Activated B cell treated with CpG ODN at 0.5 μM for 24 hours (primary cell): ENCODE data around the gene EPN3. TPM values are rescaled to one million over a fixed set of nuclear protein-coding genes. Genes with fewer than 3 reads are reported as not detected.

Experiments used
- ATAC-seq: fragments of 200-7000 bp; cut with Tn5 transposase; one replicate; pipeline ENCODE4 v1.10.0; 2021; ENCODE audit warnings: low read depth, mild to moderate bottlenecking, moderate library complexity
- CTCF ChIA-PET: fragments of 350-600 bp; sonication (Branson Sonifier 250); formaldehyde crosslinking; loops from one replicate; lab custom pipeline; 2021; ENCODE audit warnings: antibody characterized with exemption; lab: Charles Lee
- POLR2A ChIA-PET: fragments of 350-600 bp; sonication (Branson Sonifier 250); formaldehyde crosslinking; loops from one replicate; lab custom pipeline; 2021; ENCODE audit warnings: antibody characterized with exemption; lab: Charles Lee
- DNase-seq: peaks from one replicate; pipeline ENCODE4 v3.0.0; 2022
- H3K27ac Mint-ChIP-seq: one replicate; pipeline ENCODE4 v1.8.0; 2020; ENCODE audit warnings: mixed read lengths
- H3K27me3 Mint-ChIP-seq: one replicate; pipeline ENCODE4 v1.8.0; 2021; ENCODE audit warnings: mixed read lengths
- H3K36me3 Mint-ChIP-seq: one replicate; pipeline ENCODE4 v1.8.0; 2021; ENCODE audit warnings: low read depth, mixed read lengths
- H3K4me1 Mint-ChIP-seq: one replicate; pipeline ENCODE4 v1.8.0; 2021; ENCODE audit warnings: mixed read lengths
- H3K4me3 Mint-ChIP-seq: one replicate; pipeline ENCODE4 v1.8.0; 2020; ENCODE audit warnings: mild to moderate bottlenecking, mixed read lengths
- H3K9me3 Mint-ChIP-seq: one replicate; pipeline ENCODE4 v1.8.0; 2020; ENCODE audit warnings: mixed read lengths
- intact Hi-C: fragments of 100-400 bp; cut with micrococcal nuclease; formaldehyde crosslinking; loops from one replicate; pipeline ENCODE4 v1.15.1; 2024
- total RNA-seq: library from RNA; stranded (reverse); gene quantifications from 2 replicates; pipeline ENCODE4 v1.2.3, GENCODE V29; 2022
- TF ChIP-seq, protein P1 (sequence below): fragments of 200-600 bp; IDR thresholded peaks from one replicate; pipeline ENCODE4 v1.8.0; 2022; ENCODE audit warnings: antibody characterized with exemption, mild to moderate bottlenecking

The EPN3 gene
- total RNA-seq, 1 donor from 2014 or later = not detected

DNA sequence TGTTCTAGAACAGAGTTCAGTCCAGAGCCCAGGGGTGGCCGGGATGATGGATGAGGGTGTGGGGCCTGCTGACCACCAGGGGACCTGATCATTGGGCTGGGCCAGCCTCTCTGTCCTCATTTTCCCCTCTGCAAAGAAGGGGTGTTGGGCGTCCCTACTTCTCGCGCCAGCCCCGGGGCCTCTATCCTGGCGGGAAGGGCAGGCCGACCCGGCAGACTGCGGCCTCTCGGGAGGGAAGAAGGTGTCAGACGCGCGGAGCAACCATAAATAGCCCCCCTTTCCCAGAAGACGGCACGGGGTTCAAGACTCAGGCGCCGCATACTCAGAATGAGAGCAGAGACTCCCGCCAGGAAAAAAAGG, 26.0 kb downstream of the EPN3 start:
- Mint-ChIP-seq H3K27ac (no peak overlapping the region), H3K9me3 (no peaks in the 10 kb centered on the region), H3K36me3 (peaks cover 12% of the 10 kb centered on the region), H3K4me3 (peak overlapping the region; percentile 84), H3K27me3 (peaks cover 21% of the 10 kb centered on the region), H3K4me1 (peaks cover 26% of the 10 kb centered on the region)
- TF ChIP-seq, protein P1, sequence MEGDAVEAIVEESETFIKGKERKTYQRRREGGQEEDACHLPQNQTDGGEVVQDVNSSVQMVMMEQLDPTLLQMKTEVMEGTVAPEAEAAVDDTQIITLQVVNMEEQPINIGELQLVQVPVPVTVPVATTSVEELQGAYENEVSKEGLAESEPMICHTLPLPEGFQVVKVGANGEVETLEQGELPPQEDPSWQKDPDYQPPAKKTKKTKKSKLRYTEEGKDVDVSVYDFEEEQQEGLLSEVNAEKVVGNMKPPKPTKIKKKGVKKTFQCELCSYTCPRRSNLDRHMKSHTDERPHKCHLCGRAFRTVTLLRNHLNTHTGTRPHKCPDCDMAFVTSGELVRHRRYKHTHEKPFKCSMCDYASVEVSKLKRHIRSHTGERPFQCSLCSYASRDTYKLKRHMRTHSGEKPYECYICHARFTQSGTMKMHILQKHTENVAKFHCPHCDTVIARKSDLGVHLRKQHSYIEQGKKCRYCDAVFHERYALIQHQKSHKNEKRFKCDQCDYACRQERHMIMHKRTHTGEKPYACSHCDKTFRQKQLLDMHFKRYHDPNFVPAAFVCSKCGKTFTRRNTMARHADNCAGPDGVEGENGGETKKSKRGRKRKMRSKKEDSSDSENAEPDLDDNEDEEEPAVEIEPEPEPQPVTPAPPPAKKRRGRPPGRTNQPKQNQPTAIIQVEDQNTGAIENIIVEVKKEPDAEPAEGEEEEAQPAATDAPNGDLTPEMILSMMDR = no peak
- intact Hi-C loops = no loop called here
- ChIA-PET CTCF (no interaction called here), POLR2A (no interaction called here)
- DNase-seq (no peak), ATAC-seq (no peak)

DNA sequence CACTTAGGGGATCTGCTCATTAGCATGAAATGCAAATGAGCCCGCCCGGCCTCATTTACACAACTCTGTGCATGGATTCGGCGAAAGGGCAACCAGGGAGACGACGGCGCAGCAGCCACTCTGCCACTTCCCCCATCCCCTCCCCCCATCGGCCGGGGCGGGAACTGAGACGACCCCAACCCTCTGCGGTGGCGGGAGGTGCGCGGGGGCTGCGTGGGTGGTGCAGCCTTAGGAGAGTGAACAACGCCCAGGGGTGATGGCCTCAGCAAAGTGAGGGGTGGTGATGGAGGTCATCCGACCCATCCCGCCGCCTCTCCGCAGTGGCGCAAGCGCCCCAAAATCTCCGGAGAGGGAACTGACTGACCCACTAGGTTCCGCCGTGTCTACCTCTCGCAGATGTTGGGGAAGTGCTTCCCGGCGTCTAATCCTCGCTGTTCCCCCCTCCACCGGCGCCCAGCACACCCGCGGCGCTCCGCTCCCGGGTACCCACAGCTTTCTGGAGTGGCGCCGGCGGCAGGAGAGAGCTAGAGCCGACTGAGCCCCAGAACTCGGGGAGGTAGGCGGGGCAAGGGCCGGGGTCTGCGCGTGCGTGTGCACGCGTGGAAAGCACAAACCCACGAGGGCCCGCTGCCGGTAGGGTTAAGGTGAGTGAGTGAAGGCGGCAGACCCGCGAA, 26.5 kb downstream of the EPN3 start:
- Mint-ChIP-seq H3K9me3 (no peaks in the 10 kb centered on the region), H3K4me1 (peaks cover 26% of the 10 kb centered on the region), H3K4me3 (peak overlapping the region; percentile 84), H3K36me3 (peaks cover 12% of the 10 kb centered on the region), H3K27ac (no peak overlapping the region), H3K27me3 (peaks cover 26% of the 10 kb centered on the region)
- TF ChIP-seq, protein P1 = no peak
- intact Hi-C loops = no loop called here
- ChIA-PET CTCF (interaction anchor here (0.6 to 1.6 kb wide), 3 partner anchors 8 to 16 kb away, joined by 3 to 6 read pairs (median 4); partner anchors contain the start of gene SPATA20), POLR2A (interaction anchor here (1.5 to 2.7 kb wide), 2 partner anchors 10 to 307 kb away, joined by 3 to 8 read pairs; partner anchors contain the start of gene TOB1)
- ATAC-seq = no peak
- no peak for DNase-seq

DNA sequence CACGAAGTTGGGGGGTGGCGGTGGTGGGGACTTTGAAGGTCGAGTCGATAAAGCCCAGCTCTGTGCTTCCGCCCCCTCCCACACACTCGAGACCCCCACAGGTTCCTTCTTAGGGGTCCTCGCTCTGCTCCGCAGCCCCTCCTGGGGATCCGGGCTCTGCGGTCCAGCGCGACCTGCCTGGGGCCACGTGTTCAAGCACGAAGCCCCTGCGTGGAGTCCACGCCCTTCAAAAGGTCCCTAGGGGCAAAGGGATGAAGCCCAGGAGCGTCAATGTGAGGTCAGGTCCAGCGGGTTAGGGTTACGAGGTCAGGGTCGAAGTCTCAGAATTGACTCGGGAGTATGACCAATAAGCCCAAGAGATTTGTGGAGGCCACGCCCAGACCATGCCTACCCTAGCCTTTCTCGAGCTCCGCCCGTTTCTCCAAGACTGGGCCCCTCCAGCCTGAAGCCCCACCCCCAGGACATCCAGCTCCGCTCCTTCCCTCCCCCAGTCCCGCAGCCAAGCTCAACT, 27.2 kb downstream of the EPN3 start:
- peak; percentile 49 for ATAC-seq
- H3K9me3 Mint-ChIP-seq = no peaks in the 10 kb centered on the region
- intact Hi-C loops = loop anchor here (1.0 to 5.0 kb wide), 4 partner anchors 12 to 81 kb away; partner anchors contain the start of genes RSAD1 and SPATA20
- H3K4me1 Mint-ChIP-seq = peaks cover 26% of the 10 kb centered on the region
- peaks cover 10% of the 10 kb centered on the region for H3K36me3 Mint-ChIP-seq
- H3K27me3 Mint-ChIP-seq = peaks cover 33% of the 10 kb centered on the region
- TF ChIP-seq, protein P1 = no peak
- POLR2A ChIA-PET = interaction anchor here (0.5 to 2.7 kb wide), 4 partner anchors 9 to 306 kb away, joined by 3 to 8 read pairs (median 6); partner anchors contain the start of gene TOB1
- no peak overlapping the region for H3K27ac Mint-ChIP-seq
- no peak for DNase-seq
- H3K4me3 Mint-ChIP-seq = peak overlapping the region; percentile 84
- CTCF ChIA-PET = interaction anchor here (1.3 to 2.3 kb wide), 3 partner anchors 9 to 17 kb away, joined by 4 to 6 read pairs (median 6); partner anchors contain the start of gene SPATA20

DNA sequence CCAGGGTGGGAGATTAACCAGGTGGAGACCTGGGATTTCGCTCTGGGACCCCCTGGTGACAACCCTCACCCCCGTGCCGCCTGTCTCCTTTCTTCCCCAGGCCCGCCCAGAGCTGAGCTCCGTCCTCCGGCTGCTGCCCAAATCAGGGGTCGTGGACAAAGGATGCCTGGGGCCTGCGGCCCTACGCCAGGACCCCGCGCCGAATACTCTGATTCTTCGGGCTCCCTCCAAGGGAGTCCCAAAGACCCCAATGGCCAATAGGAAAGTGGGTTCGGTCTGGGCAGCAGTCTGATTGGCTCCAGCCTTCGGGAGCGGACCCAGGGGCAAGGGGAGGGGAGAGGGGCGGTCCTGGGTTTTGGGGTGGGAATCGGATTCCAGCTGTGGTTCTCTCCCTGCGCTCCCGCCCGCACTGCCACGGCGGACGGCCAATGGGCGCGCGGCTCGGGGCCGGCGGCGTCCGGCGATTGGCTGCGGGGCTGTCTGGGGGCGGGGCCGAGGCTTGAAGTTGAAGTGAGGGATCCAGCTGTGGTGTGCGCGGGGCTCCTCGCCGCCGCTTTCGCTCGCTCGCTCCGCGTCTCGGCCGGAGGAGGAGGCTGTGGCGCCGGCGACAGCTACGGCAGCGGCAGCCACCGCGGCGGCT, 27.8 kb downstream of the EPN3 start, which contains the start of gene CACNA1G:
CACNA1G (plus strand) TSS at position 531 of the 640 bp plus-strand sequence. CDS start 745 bp downstream, outside the sequence.
- H3K27me3 Mint-ChIP-seq = peaks cover 37% of the 10 kb centered on the region
- CTCF ChIA-PET = interaction anchor here (1.3 to 2.3 kb wide), 3 partner anchors 9 to 18 kb away, joined by 4 to 6 read pairs (median 6); partner anchors contain the start of gene SPATA20
- H3K36me3 Mint-ChIP-seq = peaks cover 5% of the 10 kb centered on the region
- intact Hi-C loops = loop anchor here (1.0 to 5.0 kb wide), 4 partner anchors 13 to 82 kb away; partner anchors contain the start of genes RSAD1 and SPATA20
- TF ChIP-seq, protein P1 = no peak
- H3K27ac Mint-ChIP-seq = no peak within 1 kb of the TSS
- POLR2A ChIA-PET = interaction anchor here (0.5 to 2.7 kb wide), 5 partner anchors 10 to 306 kb away, joined by 3 to 8 read pairs (median 4); partner anchors contain the start of gene TOB1
- peak within 1 kb of the TSS; percentile 84 for H3K4me3 Mint-ChIP-seq
- H3K9me3 Mint-ChIP-seq = no peaks in the 10 kb centered on the region
- ATAC-seq = peak; percentile 90
- peak; percentile 86 for DNase-seq
- peaks cover 29% of the 10 kb centered on the region for H3K4me1 Mint-ChIP-seq
